Measurements from ENCODE around the gene MYLK2.

DNA sequence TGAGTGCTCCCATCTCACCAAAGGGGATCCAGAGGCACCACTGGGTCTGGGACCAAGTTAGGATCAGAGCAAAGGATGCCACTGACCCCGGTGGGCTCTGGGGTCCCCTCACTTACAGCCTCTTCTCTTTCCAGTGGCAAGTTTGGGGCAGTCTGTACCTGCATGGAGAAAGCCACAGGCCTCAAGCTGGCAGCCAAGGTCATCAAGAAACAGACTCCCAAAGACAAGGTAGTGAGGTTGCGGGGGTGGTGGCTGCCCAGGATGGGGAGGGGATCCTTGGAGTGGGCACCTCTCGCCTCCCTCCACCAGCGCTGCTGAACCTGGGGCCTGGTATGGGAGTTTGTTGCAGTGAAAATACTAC, 4.9 kb downstream of the MYLK2 start:
- TF ChIP-seq, protein P1, sequence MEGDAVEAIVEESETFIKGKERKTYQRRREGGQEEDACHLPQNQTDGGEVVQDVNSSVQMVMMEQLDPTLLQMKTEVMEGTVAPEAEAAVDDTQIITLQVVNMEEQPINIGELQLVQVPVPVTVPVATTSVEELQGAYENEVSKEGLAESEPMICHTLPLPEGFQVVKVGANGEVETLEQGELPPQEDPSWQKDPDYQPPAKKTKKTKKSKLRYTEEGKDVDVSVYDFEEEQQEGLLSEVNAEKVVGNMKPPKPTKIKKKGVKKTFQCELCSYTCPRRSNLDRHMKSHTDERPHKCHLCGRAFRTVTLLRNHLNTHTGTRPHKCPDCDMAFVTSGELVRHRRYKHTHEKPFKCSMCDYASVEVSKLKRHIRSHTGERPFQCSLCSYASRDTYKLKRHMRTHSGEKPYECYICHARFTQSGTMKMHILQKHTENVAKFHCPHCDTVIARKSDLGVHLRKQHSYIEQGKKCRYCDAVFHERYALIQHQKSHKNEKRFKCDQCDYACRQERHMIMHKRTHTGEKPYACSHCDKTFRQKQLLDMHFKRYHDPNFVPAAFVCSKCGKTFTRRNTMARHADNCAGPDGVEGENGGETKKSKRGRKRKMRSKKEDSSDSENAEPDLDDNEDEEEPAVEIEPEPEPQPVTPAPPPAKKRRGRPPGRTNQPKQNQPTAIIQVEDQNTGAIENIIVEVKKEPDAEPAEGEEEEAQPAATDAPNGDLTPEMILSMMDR (conservative IDR thresholded peaks at IDR 0.05 in 1 of 2, IDR thresholded peaks at IDR 0.05 in 1 of 2; ENCODE audit: low read depth in 1 of 2, low read length in 2 of 2), result no peak
- TF ChIP-seq EZH2 (IDR thresholded peaks at IDR 0.05; ENCODE audit: low read length, missing control alignments), result no peak
